Myocyte (in vitro differentiated cells): ENCODE results near the gene EPHB3. TPM values are rescaled to one million over a fixed set of nuclear protein-coding genes. Genes with fewer than 3 reads are reported as not detected.

ENCODE experiments used
- DNase-seq: peaks from one replicate; pipeline ENCODE4 v3.0.0-alpha.2; 2012; ENCODE audit warnings: low read depth
- total RNA-seq: library from RNA; depleted of rRNA; stranded (reverse); fragments of >200 nt; gene quantifications from 2 replicates; pipeline ENCODE4 v1.2.3, GENCODE V29; 2014

EPHB3 gene
- total RNA-seq, 1 donor from 2014 or later: 23.6 TPM

- no peak for DNase-seq
Measured at GRCh38 chr3:184563941-184564684, 2.5 kb downstream of the EPHB3 start.

- no peak for DNase-seq
Measured at GRCh38 chr3:184564685-184565385, 3.2 kb downstream of the EPHB3 start.

DNA sequence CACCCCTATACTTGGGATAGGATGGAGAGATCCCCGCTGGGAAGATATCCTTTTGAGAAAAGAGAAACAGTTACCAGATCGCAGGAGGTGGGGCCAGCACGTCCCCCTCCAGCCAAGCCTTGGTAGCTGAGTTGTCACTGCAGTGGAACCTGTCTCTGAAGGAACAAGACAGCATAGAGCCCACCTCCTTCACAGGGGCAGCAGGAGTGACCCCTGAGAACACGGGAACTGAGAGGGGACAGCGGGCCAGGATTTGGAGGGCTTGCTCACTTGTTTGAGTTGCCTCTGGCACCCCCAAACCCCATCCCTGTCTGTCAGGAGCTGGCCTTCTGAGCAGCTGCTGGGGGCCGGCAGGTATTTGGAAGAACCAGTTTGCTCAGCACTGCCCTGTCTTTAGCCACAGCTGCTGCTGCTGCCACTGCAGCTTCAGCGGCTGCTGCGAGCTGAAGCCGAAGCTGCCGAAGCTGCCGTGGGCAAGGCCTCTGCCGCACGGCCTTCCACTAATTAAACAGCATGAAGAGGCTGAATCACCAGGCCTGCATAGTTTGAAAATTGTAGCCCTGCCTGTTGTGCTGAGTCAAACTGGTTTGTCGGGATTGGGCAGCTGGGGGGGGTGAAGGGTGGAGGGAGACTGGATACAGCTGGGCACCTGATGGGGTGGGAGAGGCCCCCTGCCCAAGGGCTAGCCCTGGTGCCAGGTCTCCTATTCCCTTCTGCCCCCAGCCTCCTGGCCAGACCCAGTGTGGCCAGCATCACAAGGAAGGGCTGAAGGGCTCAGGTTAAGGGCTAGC lies 4.0 kb downstream of the EPHB3 start:
- DNase-seq: peak; percentile 90

- DNase-seq: no peak
Measured at GRCh38 chr3:184566441-184567414, 5.1 kb downstream of the EPHB3 start.

- DNase-seq: no peak
Measured at GRCh38 chr3:184567946-184568559, 6.5 kb downstream of the EPHB3 start.

- no peak for DNase-seq
Measured at GRCh38 chr3:184568560-184568923, 7.0 kb downstream of the EPHB3 start.

- DNase-seq: peak; percentile 94
Measured at GRCh38 chr3:184568924-184569829, 7.6 kb downstream of the EPHB3 start.

- DNase-seq: no peak
Measured at GRCh38 chr3:184570035-184570434, 8.4 kb downstream of the EPHB3 start.

DNA sequence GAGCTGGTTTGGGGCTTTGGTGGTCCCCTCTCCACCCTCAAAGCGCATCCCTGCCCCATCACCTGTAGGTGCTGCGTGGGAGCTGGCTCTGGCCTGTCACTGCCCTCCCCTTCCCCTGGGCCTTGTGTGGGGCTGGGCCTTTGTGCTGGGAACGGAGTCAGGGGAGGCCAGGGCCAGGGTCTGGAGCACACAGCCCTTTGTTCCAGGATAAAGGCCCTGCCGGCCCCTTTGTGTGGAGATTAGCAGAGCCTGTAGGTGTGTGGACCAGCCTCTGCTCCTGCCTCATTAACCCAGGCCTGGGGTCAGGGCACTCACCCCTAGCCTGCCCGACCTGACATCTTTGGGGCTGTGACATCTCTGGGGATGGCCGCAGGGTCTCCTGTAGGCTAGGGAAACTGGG lies 8.9 kb downstream of the EPHB3 start:
- no peak for DNase-seq

DNA sequence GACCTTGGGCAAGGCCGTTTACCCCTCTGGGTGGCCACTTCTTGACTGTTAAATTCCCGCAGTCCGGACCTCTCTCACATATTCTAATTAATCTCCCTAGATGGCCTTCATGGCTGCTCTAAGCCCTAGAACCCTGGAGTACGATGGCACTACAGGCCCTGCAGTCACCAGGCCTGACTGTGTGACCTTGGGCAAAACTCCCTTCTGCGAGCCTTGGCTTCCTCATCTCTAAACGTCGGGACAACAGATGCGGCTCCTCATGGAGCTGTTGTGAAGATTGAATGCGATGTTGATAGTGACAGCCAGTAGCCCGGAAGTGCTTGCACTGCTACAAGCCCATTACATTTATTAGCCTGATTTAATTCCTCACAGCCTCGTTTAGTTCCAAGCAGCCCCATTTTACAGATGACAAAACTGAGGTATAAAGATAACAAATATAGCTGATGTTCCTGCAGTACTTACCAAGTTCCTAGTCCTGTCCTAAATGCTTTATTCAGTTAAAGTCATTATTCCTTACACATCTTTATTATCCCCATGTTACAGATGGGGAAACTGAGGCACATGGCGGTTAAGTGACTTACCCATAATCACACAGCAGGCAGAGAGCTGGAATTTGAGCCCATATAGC lies 10.3 kb downstream of the EPHB3 start:
- DNase-seq: no peak

DNA sequence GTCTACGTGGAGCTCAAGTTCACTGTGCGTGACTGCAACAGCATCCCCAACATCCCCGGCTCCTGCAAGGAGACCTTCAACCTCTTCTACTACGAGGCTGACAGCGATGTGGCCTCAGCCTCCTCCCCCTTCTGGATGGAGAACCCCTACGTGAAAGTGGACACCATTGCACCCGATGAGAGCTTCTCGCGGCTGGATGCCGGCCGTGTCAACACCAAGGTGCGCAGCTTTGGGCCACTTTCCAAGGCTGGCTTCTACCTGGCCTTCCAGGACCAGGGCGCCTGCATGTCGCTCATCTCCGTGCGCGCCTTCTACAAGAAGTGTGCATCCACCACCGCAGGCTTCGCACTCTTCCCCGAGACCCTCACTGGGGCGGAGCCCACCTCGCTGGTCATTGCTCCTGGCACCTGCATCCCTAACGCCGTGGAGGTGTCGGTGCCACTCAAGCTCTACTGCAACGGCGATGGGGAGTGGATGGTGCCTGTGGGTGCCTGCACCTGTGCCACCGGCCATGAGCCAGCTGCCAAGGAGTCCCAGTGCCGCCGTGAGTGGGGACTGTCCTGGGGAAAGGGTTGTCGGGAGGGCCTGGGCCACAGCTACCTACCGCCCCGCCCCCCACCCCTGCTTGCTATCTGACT lies 11.2 kb downstream of the EPHB3 start:
- no peak for DNase-seq

GRCh38 chr3:184574515-184575417 lies 13.2 kb downstream of the EPHB3 start:
- no peak for DNase-seq

GRCh38 chr3:184575701-184576100 lies 14.1 kb downstream of the EPHB3 start:
- DNase-seq: no peak

DNA sequence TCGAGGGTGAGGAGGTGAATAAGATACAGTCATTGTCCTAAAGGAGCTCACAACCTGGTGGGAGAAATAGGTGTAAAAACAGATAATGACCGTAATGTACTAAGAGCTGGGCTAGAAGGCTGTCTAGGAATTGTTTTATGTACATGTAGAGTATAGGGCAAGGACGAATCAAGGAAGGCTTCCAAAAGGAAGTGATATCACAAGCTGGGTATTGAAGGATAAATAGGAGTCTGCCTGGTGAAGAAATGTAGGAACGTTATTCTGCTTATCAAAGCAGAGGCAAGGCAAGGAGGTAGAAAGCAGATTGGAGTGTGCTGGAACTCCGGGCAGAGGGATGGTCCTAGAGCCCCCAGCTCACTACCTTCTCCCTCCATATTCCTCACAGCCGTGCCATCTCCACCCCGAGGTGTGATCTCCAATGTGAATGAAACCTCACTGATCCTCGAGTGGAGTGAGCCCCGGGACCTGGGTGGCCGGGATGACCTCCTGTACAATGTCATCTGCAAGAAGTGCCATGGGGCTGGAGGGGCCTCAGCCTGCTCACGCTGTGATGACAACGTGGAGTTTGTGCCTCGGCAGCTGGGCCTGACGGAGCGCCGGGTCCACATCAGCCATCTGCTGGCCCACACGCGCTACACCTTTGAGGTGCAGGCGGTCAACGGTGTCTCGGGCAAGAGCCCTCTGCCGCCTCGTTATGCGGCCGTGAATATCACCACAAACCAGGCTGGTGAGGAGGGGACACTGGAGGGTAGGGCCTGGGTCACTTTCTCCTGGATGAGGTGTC lies 15.1 kb downstream of the EPHB3 start:
- DNase-seq: no peak

DNA sequence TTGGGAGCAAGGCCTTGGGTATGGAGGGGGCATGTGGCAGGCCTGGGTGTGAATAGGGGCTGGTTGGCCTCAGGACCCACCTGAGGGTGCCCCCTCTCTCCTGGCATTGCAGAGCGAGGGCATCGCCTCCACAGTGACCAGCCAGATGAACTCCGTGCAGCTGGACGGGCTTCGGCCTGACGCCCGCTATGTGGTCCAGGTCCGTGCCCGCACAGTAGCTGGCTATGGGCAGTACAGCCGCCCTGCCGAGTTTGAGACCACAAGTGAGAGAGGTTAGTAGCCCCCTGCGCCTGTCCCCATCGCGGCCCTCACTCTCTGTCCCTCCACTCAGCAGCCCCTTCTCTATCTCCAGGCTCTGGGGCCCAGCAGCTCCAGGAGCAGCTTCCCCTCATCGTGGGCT lies 16.0 kb downstream of the EPHB3 start:
- no peak for DNase-seq

DNA sequence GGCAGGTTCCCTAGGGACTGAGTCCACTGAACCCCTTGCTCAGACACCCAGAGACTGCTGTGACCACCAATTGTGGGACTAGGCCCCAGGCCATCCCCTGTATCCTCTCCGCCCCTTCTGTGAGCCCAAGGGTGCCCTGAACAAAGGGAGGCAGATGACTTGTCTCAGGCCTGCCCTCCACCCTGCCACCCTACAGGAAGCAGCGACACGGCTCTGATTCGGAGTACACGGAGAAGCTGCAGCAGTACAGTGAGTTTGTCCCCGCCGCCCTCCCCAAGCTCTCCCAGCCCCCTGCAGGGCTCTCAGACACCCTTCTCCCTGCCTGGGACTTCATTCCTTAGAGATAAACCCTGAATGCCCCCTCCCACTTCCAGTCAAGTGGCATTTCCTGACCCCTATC lies 16.6 kb downstream of the EPHB3 start:
- no peak for DNase-seq

- DNase-seq: no peak
Measured at GRCh38 chr3:184578822-184579221, 17.2 kb downstream of the EPHB3 start.
